Measurements from ENCODE around the gene FMNL2.

FMNL2 gene

DNA sequence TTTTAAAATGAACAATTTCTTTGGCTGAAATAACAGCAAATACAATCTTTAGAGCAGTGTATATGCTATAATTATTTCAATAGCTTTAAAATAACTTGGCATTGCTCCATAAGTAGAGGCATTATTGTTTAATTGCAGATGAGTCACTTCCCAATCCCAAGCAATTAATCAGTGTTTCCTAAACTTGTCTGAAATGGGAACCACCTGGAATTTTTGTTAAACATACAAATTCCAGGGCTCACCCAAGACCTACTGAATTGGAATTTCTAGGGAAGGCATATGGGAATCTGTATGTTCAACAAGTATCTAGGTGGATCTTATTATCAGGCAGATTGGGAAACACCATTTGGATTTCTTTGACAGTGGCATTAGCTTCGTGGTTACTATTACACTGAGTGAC lies 27.1 kb upstream of the FMNL2 start:
- no peaks in the 10 kb centered on the region for H3K4me1 ChIP-seq (ENCODE audit: insufficient read depth, low read length, severe bottlenecking)
- no peak overlapping the region for H3K4me2 ChIP-seq (ENCODE audit: low read length)
- no peaks in the 10 kb centered on the region for H3K27me3 ChIP-seq (ENCODE audit: insufficient read depth, low read length)
- no peaks in the 10 kb centered on the region for H3K9me3 ChIP-seq (ENCODE audit: low read length)
- H4K20me1 ChIP-seq (ENCODE audit: insufficient read depth, low read length), result no peaks in the 10 kb centered on the region
- no peaks in the 10 kb centered on the region for H3F3A ChIP-seq (ENCODE audit: insufficient read depth, low read length)
- H3K79me2 ChIP-seq (ENCODE audit: insufficient read depth, low read length), result no peaks in the 10 kb centered on the region
- no peak overlapping the region for H3K4me3 ChIP-seq (ENCODE audit: low read depth, low read length, poor library complexity, severe bottlenecking)
- H3K27ac ChIP-seq (ENCODE audit: low read depth, low read length, poor library complexity, severe bottlenecking), result no peak overlapping the region
- H3K9ac ChIP-seq (ENCODE audit: low read length), result no peak overlapping the region
- no peaks in the 10 kb centered on the region for H3K9me2 ChIP-seq (ENCODE audit: low read depth, low read length)
- no peak overlapping the region for H2AFZ ChIP-seq (ENCODE audit: low read length)
- no peaks in the 10 kb centered on the region for H3K36me3 ChIP-seq (ENCODE audit: insufficient read depth, low read length)
- TF ChIP-seq, protein P1, sequence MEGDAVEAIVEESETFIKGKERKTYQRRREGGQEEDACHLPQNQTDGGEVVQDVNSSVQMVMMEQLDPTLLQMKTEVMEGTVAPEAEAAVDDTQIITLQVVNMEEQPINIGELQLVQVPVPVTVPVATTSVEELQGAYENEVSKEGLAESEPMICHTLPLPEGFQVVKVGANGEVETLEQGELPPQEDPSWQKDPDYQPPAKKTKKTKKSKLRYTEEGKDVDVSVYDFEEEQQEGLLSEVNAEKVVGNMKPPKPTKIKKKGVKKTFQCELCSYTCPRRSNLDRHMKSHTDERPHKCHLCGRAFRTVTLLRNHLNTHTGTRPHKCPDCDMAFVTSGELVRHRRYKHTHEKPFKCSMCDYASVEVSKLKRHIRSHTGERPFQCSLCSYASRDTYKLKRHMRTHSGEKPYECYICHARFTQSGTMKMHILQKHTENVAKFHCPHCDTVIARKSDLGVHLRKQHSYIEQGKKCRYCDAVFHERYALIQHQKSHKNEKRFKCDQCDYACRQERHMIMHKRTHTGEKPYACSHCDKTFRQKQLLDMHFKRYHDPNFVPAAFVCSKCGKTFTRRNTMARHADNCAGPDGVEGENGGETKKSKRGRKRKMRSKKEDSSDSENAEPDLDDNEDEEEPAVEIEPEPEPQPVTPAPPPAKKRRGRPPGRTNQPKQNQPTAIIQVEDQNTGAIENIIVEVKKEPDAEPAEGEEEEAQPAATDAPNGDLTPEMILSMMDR (IDR thresholded peaks at IDR 0.05; ENCODE audit: low read length), result no peak
- TF ChIP-seq EZH2 (IDR thresholded peaks at IDR 0.05; ENCODE audit: borderline replicate concordance, low read length), result no peak

DNA sequence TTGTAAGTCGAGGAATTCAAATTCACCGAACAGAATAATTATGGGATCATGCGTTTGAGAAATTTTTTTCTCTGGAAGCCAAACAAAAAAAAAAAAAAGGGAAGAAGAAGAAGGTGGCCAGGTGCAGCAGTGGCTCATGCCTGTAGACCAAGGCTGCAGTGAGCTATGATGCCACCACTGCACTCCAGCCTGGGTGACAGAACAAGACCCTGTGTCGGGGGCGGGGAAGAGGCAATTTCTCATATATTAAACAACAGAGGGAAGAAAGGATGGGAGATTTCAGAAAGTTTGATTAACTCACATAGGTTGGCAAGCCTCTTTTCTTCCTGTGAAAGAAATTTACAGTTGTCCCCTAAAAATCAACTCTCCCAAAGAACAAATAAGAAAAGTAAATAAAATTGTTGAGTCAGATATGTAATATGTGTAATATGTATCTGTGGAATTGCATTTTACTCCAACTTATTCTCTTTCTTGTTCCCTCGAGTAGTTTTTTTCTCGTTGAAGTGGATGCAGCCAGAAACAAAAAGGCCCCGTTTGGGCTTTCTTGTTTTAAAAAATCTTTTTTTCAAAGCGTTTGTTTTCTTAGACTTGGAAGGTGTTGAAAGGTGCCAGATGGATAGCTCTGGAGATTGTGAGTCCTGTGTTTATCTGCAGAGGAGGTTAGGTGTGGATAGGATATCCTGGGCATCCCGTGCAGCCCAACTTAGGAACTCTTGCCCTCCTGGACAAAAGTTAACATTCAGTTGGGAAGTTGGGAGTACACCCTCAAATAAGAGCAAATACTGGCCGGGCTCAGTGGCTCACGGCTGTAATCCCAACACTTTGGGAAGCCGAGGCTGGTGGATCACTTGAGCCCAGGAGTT lies 25.4 kb upstream of the FMNL2 start:
- Histone ChIP-seq H3K4me1 (ENCODE audit: insufficient read depth, low read length, severe bottlenecking) (no peaks in the 10 kb centered on the region), H3K36me3 (ENCODE audit: insufficient read depth, low read length) (no peaks in the 10 kb centered on the region), H2AFZ (ENCODE audit: low read length) (no peak overlapping the region), H3K4me3 (ENCODE audit: low read depth, low read length, poor library complexity, severe bottlenecking) (no peak overlapping the region), H3K79me2 (ENCODE audit: insufficient read depth, low read length) (no peaks in the 10 kb centered on the region), H3K9me2 (ENCODE audit: low read depth, low read length) (no peaks in the 10 kb centered on the region), H3K9ac (ENCODE audit: low read length) (no peak overlapping the region), H3K27me3 (ENCODE audit: insufficient read depth, low read length) (no peaks in the 10 kb centered on the region), H3K4me2 (ENCODE audit: low read length) (no peak overlapping the region), H4K20me1 (ENCODE audit: insufficient read depth, low read length) (no peaks in the 10 kb centered on the region), H3F3A (ENCODE audit: insufficient read depth, low read length) (no peaks in the 10 kb centered on the region), H3K9me3 (ENCODE audit: low read length) (no peaks in the 10 kb centered on the region), H3K27ac (ENCODE audit: low read depth, low read length, poor library complexity, severe bottlenecking) (no peak overlapping the region)
- TF ChIP-seq EZH2 (IDR thresholded peaks at IDR 0.05; ENCODE audit: borderline replicate concordance, low read length), result no peak
- TF ChIP-seq, protein P1 (IDR thresholded peaks at IDR 0.05; ENCODE audit: low read length), result no peak

DNA sequence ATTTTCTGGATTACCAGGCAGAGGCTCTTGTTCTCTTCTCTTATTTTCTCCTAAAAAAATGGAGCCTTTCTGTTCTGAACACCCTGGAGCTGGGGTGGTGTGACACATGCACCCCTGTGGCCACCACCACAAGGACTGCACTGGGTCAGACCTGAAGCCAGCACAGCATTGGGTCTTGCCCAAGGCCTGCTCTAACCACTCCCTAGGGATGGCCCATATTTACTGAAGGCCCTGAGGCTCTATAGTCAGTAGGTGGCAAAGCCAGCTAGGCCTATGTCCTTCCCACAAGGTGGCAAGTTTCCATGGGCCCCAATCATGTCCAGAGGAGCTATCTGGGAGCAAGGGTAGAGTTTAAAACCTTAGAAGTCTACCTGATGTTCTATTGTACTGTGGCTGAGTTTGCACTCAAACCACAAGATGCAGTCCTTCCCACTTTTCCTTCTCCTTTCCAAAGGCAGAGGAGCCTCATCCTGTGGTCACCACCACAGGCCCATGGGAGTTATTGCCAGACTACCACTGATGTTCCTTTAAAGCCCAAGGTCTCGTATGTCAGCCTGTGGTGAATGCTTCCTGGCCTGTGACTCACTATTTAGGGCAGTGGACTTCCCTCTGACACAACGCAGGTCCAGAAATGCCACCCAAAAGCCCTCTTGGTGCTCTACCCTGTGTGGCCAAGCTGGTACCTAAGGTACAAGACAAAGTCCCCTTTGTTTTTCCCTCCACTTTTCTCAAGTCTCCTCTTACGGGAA lies 15.0 kb upstream of the FMNL2 start:
- no peaks in the 10 kb centered on the region for H3K36me3 ChIP-seq (ENCODE audit: insufficient read depth, low read length)
- TF ChIP-seq, protein P1 (IDR thresholded peaks at IDR 0.05; ENCODE audit: low read length), result no peak
- TF ChIP-seq EZH2 (IDR thresholded peaks at IDR 0.05; ENCODE audit: borderline replicate concordance, low read length), result no peak
- H2AFZ ChIP-seq (ENCODE audit: low read length), result no peak overlapping the region
- no peak overlapping the region for H3K4me3 ChIP-seq (ENCODE audit: low read depth, low read length, poor library complexity, severe bottlenecking)
- no peaks in the 10 kb centered on the region for H3K4me1 ChIP-seq (ENCODE audit: insufficient read depth, low read length, severe bottlenecking)
- no peaks in the 10 kb centered on the region for H3K9me2 ChIP-seq (ENCODE audit: low read depth, low read length)
- no peaks in the 10 kb centered on the region for H4K20me1 ChIP-seq (ENCODE audit: insufficient read depth, low read length)
- H3F3A ChIP-seq (ENCODE audit: insufficient read depth, low read length), result no peaks in the 10 kb centered on the region
- no peak overlapping the region for H3K4me2 ChIP-seq (ENCODE audit: low read length)
- no peak overlapping the region for H3K9ac ChIP-seq (ENCODE audit: low read length)
- no peaks in the 10 kb centered on the region for H3K9me3 ChIP-seq (ENCODE audit: low read length)
- H3K27ac ChIP-seq (ENCODE audit: low read depth, low read length, poor library complexity, severe bottlenecking), result no peak overlapping the region
- no peaks in the 10 kb centered on the region for H3K79me2 ChIP-seq (ENCODE audit: insufficient read depth, low read length)
- H3K27me3 ChIP-seq (ENCODE audit: insufficient read depth, low read length), result no peaks in the 10 kb centered on the region
